Measurements from ENCODE around the gene SNED1.

GRCh38 chr2:241094924-241095420, 96.6 kb downstream of the SNED1 start:
- no peak for TF ChIP-seq CTCF (IDR thresholded peaks at IDR 0.05)
- no peak for TF ChIP-seq POLR2A (IDR thresholded peaks at IDR 0.05)
- TF ChIP-seq EP300 (IDR thresholded peaks at IDR 0.05): no peak
